ENCODE data around the gene KCMF1.

GRCh38 chr2:85088921-85089320, 118.0 kb downstream of the KCMF1 start:
- TF ChIP-seq CTCF (IDR thresholded peaks at IDR 0.05; ENCODE audit: low read depth, low read length, poor library complexity, severe bottlenecking) (no peak), EZH2phosphoT487 (IDR thresholded peaks at IDR 0.05; ENCODE audit: borderline replicate concordance, low read length) (no peak)
